Measurements from ENCODE around the gene PTRH1.

GRCh38 chr9:127664678-127665507 is 50.6 kb downstream of the PTRH1 start:
- TF ChIP-seq CTCF (IDR thresholded peaks at IDR 0.05) (no peak), POLR2AphosphoS5 (IDR thresholded peaks at IDR 0.05) (no peak), POLR2A (IDR thresholded peaks at IDR 0.05) (no peak)

All from stomach (tissue), 4 donors.